Left lung (tissue), 10 donors: ENCODE measurements around the gene CCDC51. TPM values are rescaled to one million over a fixed set of nuclear protein-coding genes. Genes with fewer than 3 reads are reported as not detected.

Experiments used
- ATAC-seq: fragments of 200-7000 bp; cut with Tn5 transposase; one replicate; pipeline ENCODE4 v1.9.1; 2020; ENCODE audit warnings: moderate library complexity
- DNase-seq, 4 donors: peaks; one replicate each; pipeline ENCODE4 v3.0.0-alpha.2; 2013 to 2020
- H3K27ac ChIP-seq, 2 donors: fragments of 200-600 bp; sonication (generic) in 1 of 2; one replicate each; pipeline versions ENCODE4 v1.5.0 to v1.8.0; 2020 to 2021
- H3K27me3 ChIP-seq, 2 donors: fragments of 200-600 bp; sonication (generic) in 1 of 2; one replicate each; pipeline versions ENCODE4 v1.5.0 to v1.8.0; 2020 to 2021
- H3K36me3 ChIP-seq, 2 donors: fragments of 200-600 bp; sonication (generic) in 1 of 2; one replicate each; pipeline versions ENCODE4 v1.5.0 to v1.8.0; 2020 to 2021
- H3K4me1 ChIP-seq, 2 donors: fragments of 200-600 bp; one replicate each; pipeline ENCODE4 v1.8.0; 2021
- H3K4me3 ChIP-seq, 2 donors: fragments of 200-600 bp; sonication (generic) in 1 of 2; one replicate each; pipeline versions ENCODE4 v1.5.0 to v1.8.0; 2020 to 2021; ENCODE audit warnings: mild to moderate bottlenecking in 1 of 2
- H3K9me3 ChIP-seq, 2 donors: fragments of 200-600 bp; sonication (generic) in 1 of 2; one replicate each; pipeline versions ENCODE4 v1.5.0 to v1.8.0; 2020 to 2021
- intact Hi-C, 2 donors: fragments of 100-400 bp; cut with DNase I; formaldehyde crosslinking; loops; one replicate each; pipeline versions ENCODE4 v1.11.2 to v1.14.2; 2022
- polyA plus RNA-seq, 6 donors: library from polyadenylated mRNA; unstranded; fragments of 120-200 nt; gene quantifications; one replicate each; pipeline ENCODE4 v1.2.1, GENCODE V29; 2013; ENCODE audit not compliant: insufficient read length in 6 of 6
- total RNA-seq, 2 donors: library from RNA; stranded (reverse); fragmentation: NEBNext Ultra II Directional; extraction: Animal tissue kit (Norgen Biotek cat#: 25700); gene quantifications; one replicate each; pipeline ENCODE4 v1.2.1, GENCODE V29; 2021
- TF ChIP-seq, protein P1 (sequence below), 2 donors: fragments of 200-600 bp; sonication (generic) in 1 of 2; IDR thresholded peaks; one replicate each; pipeline versions ENCODE4 v1.5.0 to v1.8.0; 2021; ENCODE audit warnings: antibody characterized with exemption in 2 of 2
- donor health status: DM: no; HTN: yes; CAD: no.
- donor health status: DM: no; HTN: no; CAD: no.

Gene CCDC51
- total and polyA plus RNA-seq, 8 donors: 13.4 to 16.2 (median 14.8) TPM

GRCh38 chr3:48456456-48456855 is 16.5 kb upstream of the CCDC51 start:
- H3K4me1 ChIP-seq: no peaks in the 10 kb centered on the region
- H3K36me3 ChIP-seq: peaks cover 4 to 97% of the 10 kb centered on the region in 2 donors
- no peak overlapping the region for H3K4me3 ChIP-seq
- no peaks in the 10 kb centered on the region for H3K27me3 ChIP-seq
- intact Hi-C loops: no loop called here
- ATAC-seq (no peak), DNase-seq (no peak)
- no peaks in the 10 kb centered on the region for H3K9me3 ChIP-seq
- H3K27ac ChIP-seq: no peak overlapping the region
- TF ChIP-seq, protein P1, sequence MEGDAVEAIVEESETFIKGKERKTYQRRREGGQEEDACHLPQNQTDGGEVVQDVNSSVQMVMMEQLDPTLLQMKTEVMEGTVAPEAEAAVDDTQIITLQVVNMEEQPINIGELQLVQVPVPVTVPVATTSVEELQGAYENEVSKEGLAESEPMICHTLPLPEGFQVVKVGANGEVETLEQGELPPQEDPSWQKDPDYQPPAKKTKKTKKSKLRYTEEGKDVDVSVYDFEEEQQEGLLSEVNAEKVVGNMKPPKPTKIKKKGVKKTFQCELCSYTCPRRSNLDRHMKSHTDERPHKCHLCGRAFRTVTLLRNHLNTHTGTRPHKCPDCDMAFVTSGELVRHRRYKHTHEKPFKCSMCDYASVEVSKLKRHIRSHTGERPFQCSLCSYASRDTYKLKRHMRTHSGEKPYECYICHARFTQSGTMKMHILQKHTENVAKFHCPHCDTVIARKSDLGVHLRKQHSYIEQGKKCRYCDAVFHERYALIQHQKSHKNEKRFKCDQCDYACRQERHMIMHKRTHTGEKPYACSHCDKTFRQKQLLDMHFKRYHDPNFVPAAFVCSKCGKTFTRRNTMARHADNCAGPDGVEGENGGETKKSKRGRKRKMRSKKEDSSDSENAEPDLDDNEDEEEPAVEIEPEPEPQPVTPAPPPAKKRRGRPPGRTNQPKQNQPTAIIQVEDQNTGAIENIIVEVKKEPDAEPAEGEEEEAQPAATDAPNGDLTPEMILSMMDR (IDR thresholded peaks at IDR 0.05): no peak

- Histone ChIP-seq H3K27ac (no peak overlapping the region), H3K4me3 (no peak overlapping the region), H3K27me3 (no peaks in the 10 kb centered on the region), H3K9me3 (no peaks in the 10 kb centered on the region), H3K4me1 (peaks cover 4 to 17% of the 10 kb centered on the region in 2 donors), H3K36me3 (peaks cover 4 to 48% of the 10 kb centered on the region in 2 donors)
- ATAC-seq: peak; percentile 8
- TF ChIP-seq, protein P1 (IDR thresholded peaks at IDR 0.05): no peak
- DNase-seq: no peak
- intact Hi-C loops: no loop called here
Measured at GRCh38 chr3:48451270-48451669, 11.4 kb upstream of the CCDC51 start.

DNA sequence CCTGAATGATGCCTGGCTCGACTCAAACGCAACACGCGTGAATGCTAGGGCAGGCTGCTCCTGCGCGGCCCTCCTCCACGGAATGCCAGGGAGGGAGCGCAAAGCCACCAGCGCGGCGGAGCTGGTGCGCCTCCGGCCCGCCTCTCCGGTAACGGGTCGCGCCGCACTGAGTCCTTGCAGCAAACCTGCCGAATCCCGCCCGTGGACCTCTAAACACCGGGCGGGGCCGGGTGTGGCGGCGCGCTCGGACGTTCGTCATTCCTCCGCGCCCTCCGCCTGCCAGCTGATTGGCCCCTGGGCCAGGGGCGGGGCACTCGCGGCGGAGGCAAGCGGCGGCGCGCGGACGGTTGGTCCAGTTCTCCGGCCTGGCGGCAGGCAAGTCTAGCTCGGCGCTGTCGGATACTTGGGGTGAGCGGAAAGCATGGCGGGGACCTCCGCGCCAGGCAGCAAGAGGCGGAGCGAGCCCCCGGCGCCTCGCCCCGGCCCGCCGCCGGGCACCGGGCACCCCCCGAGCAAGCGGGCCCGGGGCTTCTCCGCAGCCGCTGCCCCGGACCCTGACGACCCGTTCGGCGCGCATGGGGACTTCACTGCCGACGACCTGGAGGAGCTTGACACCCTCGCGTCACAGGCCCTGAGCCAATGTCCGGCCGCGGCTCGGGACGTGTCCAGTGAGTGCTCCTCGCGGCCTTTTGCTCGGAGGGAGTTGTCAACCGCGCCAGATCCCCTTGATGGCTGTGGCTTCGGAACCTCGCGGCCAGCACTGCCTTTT is 6.7 kb upstream of the CCDC51 start, which contains the start of gene ATRIP:
ATRIP (plus strand) TSS at position 313 of the 769 bp plus-strand sequence; CDS start at position 422, 109 bp downstream.
- peaks cover 0 to 34% of the 10 kb centered on the region in 2 donors for H3K36me3 ChIP-seq
- H3K4me1 ChIP-seq: peaks cover 10 to 35% of the 10 kb centered on the region in 2 donors
- intact Hi-C loops: no loop called here
- H3K27me3 ChIP-seq: no peaks in the 10 kb centered on the region
- TF ChIP-seq, protein P1 (IDR thresholded peaks at IDR 0.05): no peak
- peak; percentile 99 for ATAC-seq
- DNase-seq: peak; percentile 79 to 96 (median 90)
- H3K9me3 ChIP-seq: no peaks in the 10 kb centered on the region
- peak within 1 kb of the TSS; percentile 88 to 95 for H3K27ac ChIP-seq
- H3K4me3 ChIP-seq: peak within 1 kb of the TSS; percentile 85 to 91

DNA sequence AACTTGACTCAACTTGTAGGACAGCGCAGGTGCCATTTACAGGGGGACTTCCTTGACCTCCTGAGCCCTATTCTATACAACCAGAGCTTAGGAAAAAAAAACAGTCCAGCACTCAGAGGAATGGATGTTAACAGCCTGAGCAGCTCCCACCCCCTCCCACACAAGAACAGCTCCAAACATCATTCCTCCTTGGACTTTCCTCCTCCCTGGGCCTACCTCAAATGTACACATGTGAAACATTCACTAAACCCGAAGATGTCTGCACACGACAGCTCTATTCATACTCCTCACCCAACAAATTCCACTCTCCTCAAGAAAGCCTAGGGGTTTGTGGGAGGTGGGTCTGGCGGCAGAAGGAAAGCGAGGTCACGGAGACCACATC is 6.1 kb upstream of the CCDC51 start:
- intact Hi-C loops: no loop called here
- Histone ChIP-seq H3K9me3 (no peaks in the 10 kb centered on the region), H3K27me3 (no peaks in the 10 kb centered on the region), H3K4me1 (peaks cover 15 to 41% of the 10 kb centered on the region in 2 donors), H3K4me3 (peak overlapping the region; percentile 85 to 91), H3K27ac (peak overlapping the region; percentile 88 to 95), H3K36me3 (peaks cover 0 to 38% of the 10 kb centered on the region in 2 donors)
- DNase-seq: no peak
- TF ChIP-seq, protein P1 (IDR thresholded peaks at IDR 0.05): no peak
- no peak for ATAC-seq

DNA sequence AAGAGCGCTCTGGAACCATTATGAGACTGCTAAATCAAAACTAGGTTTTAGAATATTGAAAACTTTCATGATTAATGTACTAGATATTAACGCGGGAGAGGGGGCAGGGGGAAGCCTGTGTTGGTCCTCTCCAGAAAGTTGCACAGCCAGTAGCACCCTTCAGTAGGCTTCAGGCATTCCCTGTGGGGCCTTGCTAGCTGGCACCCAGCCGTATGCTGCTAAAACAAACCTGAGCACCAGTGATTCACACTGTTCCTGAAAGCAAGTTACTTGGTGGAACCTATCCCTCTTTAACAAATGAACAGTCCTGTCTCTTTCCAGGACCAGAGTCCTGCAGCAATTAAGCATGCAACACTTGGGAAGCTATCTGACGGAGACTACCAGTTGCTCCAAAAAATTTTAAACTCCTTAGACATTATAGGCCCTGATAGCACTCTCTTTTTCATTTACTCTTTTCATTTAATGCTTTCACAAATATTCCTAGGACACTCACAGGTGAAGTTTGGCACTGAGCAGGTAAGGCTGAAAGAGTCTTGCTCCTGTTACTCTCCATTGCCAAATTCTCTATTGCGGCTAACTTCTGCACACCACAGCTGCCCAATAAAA is 5.5 kb upstream of the CCDC51 start:
- H3K4me3 ChIP-seq: peak overlapping the region in 1 of 2 donors; percentile 85
- intact Hi-C loops: no loop called here
- no peaks in the 10 kb centered on the region for H3K9me3 ChIP-seq
- H3K36me3 ChIP-seq: peaks cover 0 to 38% of the 10 kb centered on the region in 2 donors
- TF ChIP-seq, protein P1 (IDR thresholded peaks at IDR 0.05): no peak
- H3K27ac ChIP-seq: no peak overlapping the region
- no peaks in the 10 kb centered on the region for H3K27me3 ChIP-seq
- ATAC-seq (no peak), DNase-seq (no peak)
- peaks cover 16 to 45% of the 10 kb centered on the region in 2 donors for H3K4me1 ChIP-seq
